A549 (cell line): ENCODE data around the gene DLEU7. TPM values are rescaled to one million over a fixed set of nuclear protein-coding genes. Genes with fewer than 3 reads are reported as not detected.

Source experiments
- ATAC-seq, 2 experiments: fragments of 200-7000 bp in 1 of 2; fragments of >200 bp in 1 of 2; cut with Nextera tagmentation in 1 of 2; cut with Tn5 transposase in 1 of 2; 3 replicates each; pipeline versions ENCODE4 v1.8.0 to v1.9.1; 2018 to 2020; ENCODE audit warnings: mild to moderate bottlenecking in 1 of 2, moderate library complexity in 1 of 2
- CTCF ChIA-PET: fragments of 300-600 bp; sonication (Branson Sonifier 250); formaldehyde crosslinking; extraction: SDS; loops from one replicate; lab custom pipeline; 2021; ENCODE audit warnings: antibody characterized with exemption, inconsistent platforms; lab: Yijun Ruan, JAX
- POLR2A ChIA-PET: fragments of 350-600 bp; formaldehyde crosslinking; extraction: SDS; loops from one replicate; lab custom pipeline; 2021; ENCODE audit warnings: antibody characterized with exemption, inconsistent platforms; lab: Yijun Ruan, JAX
- DNase-seq, 2 experiments: peaks; one replicate each; pipeline versions ENCODE4 v3.0.0 to v3.0.0-alpha.2; 2011 to 2016; ENCODE audit warnings: low read depth in 1 of 2, low spot score in 1 of 2
- FAIRE-seq: peaks from 2 replicates; lab custom pipeline; 2011; peaks lifted over from hg19 to GRCh38; lab: Jason Lieb, UNC
- H3K27ac ChIP-seq, 2 experiments: fragments of >200 bp; sonication (Bioruptor Twin); formaldehyde crosslinking; 3 replicates each; pipeline ENCODE4 v1.5.1; 2016 to 2017
- H3K4me1 ChIP-seq: fragments of >200 bp; sonication (Bioruptor Twin); formaldehyde crosslinking; 3 replicates; pipeline ENCODE4 v1.6.1; 2016
- H3K4me2 ChIP-seq: fragments of >200 bp; sonication (Bioruptor Twin); formaldehyde crosslinking; 3 replicates; pipeline ENCODE4 v1.6.1; 2016
- H3K4me3 ChIP-seq: fragments of >200 bp; sonication (Bioruptor Twin); formaldehyde crosslinking; 3 replicates; pipeline ENCODE4 v1.5.1; 2016
- H3K9me3 ChIP-seq: fragments of >200 bp; sonication (Bioruptor Twin); formaldehyde crosslinking; 3 replicates; pipeline ENCODE4 v1.6.1; 2016
- BHLHE40 ChIP-seq: IDR thresholded peaks from 2 replicates; pipeline ENCODE4 v1.6.1; 2012; ENCODE audit warnings: low read depth, low read length, inconsistent platforms
- CBX2 ChIP-seq: fragments of 200-600 bp; sonication (generic); IDR thresholded peaks from 2 replicates; pipeline ENCODE4 v1.6.1; 2016; ENCODE audit warnings: low read depth, mild to moderate bottlenecking, borderline replicate concordance
- CBX8 ChIP-seq: fragments of 200-600 bp; sonication (generic); IDR thresholded peaks from 2 replicates; pipeline ENCODE4 v1.6.1; 2016
- CHD2 ChIP-seq: fragments of 150-350 bp; IDR thresholded peaks from 2 replicates; pipeline ENCODE4 v1.6.1; 2014; ENCODE audit warnings: low read length; ENCODE audit not compliant: partially characterized antibody
- CHD4 ChIP-seq: fragments of 200-600 bp; sonication (generic); IDR thresholded peaks from 2 replicates; pipeline ENCODE4 v1.6.1; 2016; ENCODE audit warnings: antibody characterized with exemption, mild to moderate bottlenecking, borderline replicate concordance
- EHMT2 ChIP-seq: fragments of 200-600 bp; sonication (generic); IDR thresholded peaks from 2 replicates; pipeline ENCODE4 v1.6.1; 2016; ENCODE audit warnings: antibody characterized with exemption, low read depth, mild to moderate bottlenecking, moderate library complexity
- EP300 ChIP-seq, 2 experiments: fragments of >200 bp; sonication (Bioruptor Twin); formaldehyde crosslinking; IDR thresholded peaks; 2 replicates in 1 of 2; 3 replicates in 1 of 2; pipeline ENCODE4 v1.6.1; 2016 to 2017
- ESRRA ChIP-seq: fragments of 150-350 bp; IDR thresholded peaks from 2 replicates; pipeline ENCODE4 v1.6.1; 2014; ENCODE audit warnings: mild to moderate bottlenecking, low read length, borderline replicate concordance
- FOSB ChIP-seq: fragments of 250-450 bp; sonication (Bioruptor Pico); IDR thresholded peaks from 2 replicates; pipeline ENCODE4 v1.5.0; 2020; ENCODE audit warnings: mild to moderate bottlenecking, moderate library complexity
- FOSL2 ChIP-seq, 2 experiments: fragments of 450-650 bp in 1 of 2; fragments of >200 bp in 1 of 2; sonication (Bioruptor Twin) in 1 of 2; formaldehyde crosslinking; IDR thresholded peaks; 2 replicates each; pipeline versions ENCODE4 v1.5.0 to v1.6.1; 2016 to 2020; ENCODE audit warnings: mild to moderate bottlenecking in 1 of 2, moderate library complexity in 1 of 2
- HOXB5 ChIP-seq: fragments of 250-450 bp; sonication (Bioruptor Pico); IDR thresholded peaks from 2 replicates; pipeline ENCODE4 v1.5.0; 2020; ENCODE audit warnings: mild to moderate bottlenecking, moderate library complexity
- JUNB ChIP-seq: fragments of >200 bp; sonication (Bioruptor Twin); formaldehyde crosslinking; IDR thresholded peaks from 2 replicates; pipeline ENCODE4 v1.6.1; 2016
- MAFK ChIP-seq: fragments of 450-650 bp; IDR thresholded peaks from 2 replicates; pipeline ENCODE4 v1.6.1; 2014; ENCODE audit not compliant: partially characterized antibody
- MAZ ChIP-seq: fragments of 150-350 bp; IDR thresholded peaks from 2 replicates; pipeline ENCODE4 v1.6.1; 2014; ENCODE audit warnings: antibody characterized with exemption, low read depth, low read length, borderline replicate concordance
- NR3C1 ChIP-seq: fragments of >200 bp; sonication (Bioruptor Twin); formaldehyde crosslinking; IDR thresholded peaks from 3 replicates; pipeline ENCODE4 v1.6.1; 2017
- POLR2AphosphoS2 ChIP-seq: conservative IDR thresholded peaks from 2 replicates; pipeline ENCODE4 v1.6.1; 2012; ENCODE audit warnings: low read length, improper control_type of control experiment, inconsistent platforms
- RARB ChIP-seq: fragments of 250-450 bp; sonication (Bioruptor Pico); IDR thresholded peaks from 2 replicates; pipeline ENCODE4 v1.8.0; 2021; ENCODE audit warnings: mild to moderate bottlenecking, moderate library complexity
- RCOR1 ChIP-seq: fragments of 150-350 bp; IDR thresholded peaks from 2 replicates; pipeline ENCODE4 v1.6.1; 2014; ENCODE audit warnings: antibody characterized with exemption, low read length, low read depth
- RFX5 ChIP-seq: fragments of 450-650 bp; IDR thresholded peaks from 2 replicates; pipeline ENCODE4 v1.7.1; 2014; ENCODE audit warnings: antibody characterized with exemption, mild to moderate bottlenecking, moderate library complexity
- SMC3 ChIP-seq: fragments of >200 bp; sonication (Bioruptor Twin); formaldehyde crosslinking; IDR thresholded peaks from 3 replicates; pipeline ENCODE4 v1.6.1; 2018; ENCODE audit warnings: inconsistent platforms
- WGBS: methylation state at CpG from one replicate; pipeline ENCODE4 v1.1.6; 2017; ENCODE audit errors: missing lambda C conversion rate; 5-methylcytosine and 5-hydroxymethylcytosine counted together
- polyA plus RNA-seq, 4 experiments: library from polyadenylated mRNA; depleted of rRNA in 3 of 4; stranded (reverse); fragments of >200 nt; fragmentation: RNase III in 1 of 4; extraction: RNeasy Plus Mini Kit Qiagen cat#74134 plus additional on column Dnase treatment in 1 of 4; gene quantifications; 2 replicates in 3 of 4; 3 replicates in 1 of 4; pipeline ENCODE4 v1.2.3, GENCODE V29; 2011 to 2017
- TF ChIP-seq, protein P1 (sequence below): fragments of 450-650 bp; IDR thresholded peaks from 2 replicates; pipeline ENCODE4 v1.6.1; 2014; ENCODE audit warnings: antibody characterized with exemption
- TF ChIP-seq, protein P2 (sequence below): fragments of >200 bp; sonication (Bioruptor Twin); formaldehyde crosslinking; IDR thresholded peaks from 2 replicates; pipeline ENCODE4 v1.6.1; 2016
- TF ChIP-seq, protein P3 (sequence below): fragments of 250-450 bp; sonication (Bioruptor Pico); IDR thresholded peaks from 2 replicates; pipeline ENCODE4 v1.5.0; 2021; ENCODE audit warnings: mild to moderate bottlenecking, moderate library complexity, borderline replicate concordance
- TF ChIP-seq, protein P4 (sequence below): fragments of >200 bp; sonication (Bioruptor Twin); formaldehyde crosslinking; IDR thresholded peaks from 3 replicates; pipeline ENCODE4 v1.6.1; 2016
- TF ChIP-seq, protein P5 (sequence below): fragments of 250-450 bp; sonication (Bioruptor Pico); IDR thresholded peaks from 2 replicates; pipeline ENCODE4 v1.5.0; 2020; ENCODE audit warnings: low read depth, mild to moderate bottlenecking, moderate library complexity

The DLEU7 gene
- polyA plus RNA-seq, 2 of the 4 experiments (the other 2 are of a cell fraction): not detected

DNA sequence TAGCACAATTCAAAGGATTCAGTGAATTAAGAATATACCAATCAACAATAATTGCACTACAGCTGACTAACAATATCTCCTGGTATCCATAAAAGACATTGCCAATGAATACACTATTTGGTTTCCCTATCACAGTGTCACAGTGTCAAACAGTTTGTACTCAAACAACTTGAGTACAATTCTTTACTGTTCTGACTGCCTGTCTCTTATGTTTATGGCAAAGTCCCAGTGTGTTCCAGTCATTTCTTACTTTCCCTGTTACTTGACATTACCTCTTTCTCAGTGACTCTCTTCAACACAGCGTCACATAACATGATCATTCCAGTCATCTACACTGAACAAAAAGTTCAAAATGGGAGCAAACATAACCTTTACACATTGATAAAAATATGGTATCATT is 44.9 kb upstream of the DLEU7 start:
- WGBS: 40% methylated on average over 1 of the region's 1 CpG
- no peak for DNase-seq
- Histone ChIP-seq H3K9me3 (no peaks in the 10 kb centered on the region), H3K4me2 (no peak overlapping the region), H3K27ac (no peak overlapping the region), H3K4me1 (no peaks in the 10 kb centered on the region), H3K4me3 (no peak overlapping the region)
- ChIA-PET POLR2A (no interaction called here), CTCF (no interaction called here)
- no peak for FAIRE-seq
- TF ChIP-seq CBX2: no peak
- no peak for TF ChIP-seq MAZ
- TF ChIP-seq MAFK: no peak
- no peak for TF ChIP-seq JUNB
- no peak for TF ChIP-seq ESRRA
- no peak for TF ChIP-seq FOSB (CRISPR knock-in tag)
- TF ChIP-seq CHD4: no peak
- TF ChIP-seq HOXB5 (CRISPR knock-in tag): no peak
- no peak for TF ChIP-seq RFX5
- TF ChIP-seq, protein P1, sequence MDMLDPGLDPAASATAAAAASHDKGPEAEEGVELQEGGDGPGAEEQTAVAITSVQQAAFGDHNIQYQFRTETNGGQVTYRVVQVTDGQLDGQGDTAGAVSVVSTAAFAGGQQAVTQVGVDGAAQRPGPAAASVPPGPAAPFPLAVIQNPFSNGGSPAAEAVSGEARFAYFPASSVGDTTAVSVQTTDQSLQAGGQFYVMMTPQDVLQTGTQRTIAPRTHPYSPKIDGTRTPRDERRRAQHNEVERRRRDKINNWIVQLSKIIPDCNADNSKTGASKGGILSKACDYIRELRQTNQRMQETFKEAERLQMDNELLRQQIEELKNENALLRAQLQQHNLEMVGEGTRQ: no peak
- no peak for TF ChIP-seq RARB
- TF ChIP-seq CHD2: no peak
- no peak for TF ChIP-seq POLR2AphosphoS2
- TF ChIP-seq, protein P2, sequence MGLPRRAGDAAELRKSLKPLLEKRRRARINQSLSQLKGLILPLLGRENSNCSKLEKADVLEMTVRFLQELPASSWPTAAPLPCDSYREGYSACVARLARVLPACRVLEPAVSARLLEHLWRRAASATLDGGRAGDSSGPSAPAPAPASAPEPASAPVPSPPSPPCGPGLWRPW: no peak
- TF ChIP-seq FOSL2 (IDR thresholded peaks at IDR 0.05): no peak
- no peak for TF ChIP-seq FOSL2 (CRISPR knock-in tag; IDR thresholded peaks at IDR 0.05)
- TF ChIP-seq EHMT2: no peak
- TF ChIP-seq, protein P3, sequence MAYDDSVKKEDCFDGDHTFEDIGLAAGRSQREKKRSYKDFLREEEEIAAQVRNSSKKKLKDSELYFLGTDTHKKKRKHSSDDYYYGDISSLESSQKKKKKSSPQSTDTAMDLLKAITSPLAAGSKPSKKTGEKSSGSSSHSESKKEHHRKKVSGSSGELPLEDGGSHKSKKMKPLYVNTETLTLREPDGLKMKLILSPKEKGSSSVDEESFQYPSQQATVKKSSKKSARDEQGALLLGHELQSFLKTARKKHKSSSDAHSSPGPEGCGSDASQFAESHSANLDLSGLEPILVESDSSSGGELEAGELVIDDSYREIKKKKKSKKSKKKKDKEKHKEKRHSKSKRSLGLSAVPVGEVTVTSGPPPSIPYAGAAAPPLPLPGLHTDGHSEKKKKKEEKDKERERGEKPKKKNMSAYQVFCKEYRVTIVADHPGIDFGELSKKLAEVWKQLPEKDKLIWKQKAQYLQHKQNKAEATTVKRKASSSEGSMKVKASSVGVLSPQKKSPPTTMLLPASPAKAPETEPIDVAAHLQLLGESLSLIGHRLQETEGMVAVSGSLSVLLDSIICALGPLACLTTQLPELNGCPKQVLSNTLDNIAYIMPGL: no peak
- no peak for ATAC-seq

DNA sequence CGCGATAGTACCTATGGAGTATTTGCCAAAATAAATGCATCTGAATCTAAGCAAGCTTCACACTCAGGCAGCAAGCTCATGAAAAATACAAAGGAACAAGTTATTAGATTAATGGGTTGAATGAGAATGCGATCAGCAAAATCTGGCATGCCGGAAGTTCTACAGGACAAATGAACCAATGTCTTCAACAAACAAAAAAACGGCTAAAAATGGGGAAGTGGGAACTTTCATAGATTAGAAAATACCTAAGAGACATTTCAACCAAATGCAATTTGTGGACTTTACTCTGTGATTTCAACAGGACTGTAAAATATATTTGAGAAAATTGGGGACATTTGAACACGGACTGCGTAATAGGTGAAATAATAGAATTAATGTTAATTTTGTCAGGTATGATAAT is 43.7 kb upstream of the DLEU7 start:
- Histone ChIP-seq H3K4me3 (no peak overlapping the region), H3K4me2 (no peak overlapping the region), H3K27ac (no peak overlapping the region), H3K9me3 (no peaks in the 10 kb centered on the region), H3K4me1 (no peaks in the 10 kb centered on the region)
- CTCF ChIA-PET: no interaction called here
- no peak for FAIRE-seq
- ATAC-seq: no peak
- DNase-seq: no peak
- TF ChIP-seq POLR2AphosphoS2: no peak
- TF ChIP-seq, protein P4, sequence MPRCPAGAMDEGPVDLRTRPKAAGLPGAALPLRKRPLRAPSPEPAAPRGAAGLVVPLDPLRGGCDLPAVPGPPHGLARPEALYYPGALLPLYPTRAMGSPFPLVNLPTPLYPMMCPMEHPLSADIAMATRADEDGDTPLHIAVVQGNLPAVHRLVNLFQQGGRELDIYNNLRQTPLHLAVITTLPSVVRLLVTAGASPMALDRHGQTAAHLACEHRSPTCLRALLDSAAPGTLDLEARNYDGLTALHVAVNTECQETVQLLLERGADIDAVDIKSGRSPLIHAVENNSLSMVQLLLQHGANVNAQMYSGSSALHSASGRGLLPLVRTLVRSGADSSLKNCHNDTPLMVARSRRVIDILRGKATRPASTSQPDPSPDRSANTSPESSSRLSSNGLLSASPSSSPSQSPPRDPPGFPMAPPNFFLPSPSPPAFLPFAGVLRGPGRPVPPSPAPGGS: no peak
- TF ChIP-seq SMC3: no peak
- TF ChIP-seq, protein P5, sequence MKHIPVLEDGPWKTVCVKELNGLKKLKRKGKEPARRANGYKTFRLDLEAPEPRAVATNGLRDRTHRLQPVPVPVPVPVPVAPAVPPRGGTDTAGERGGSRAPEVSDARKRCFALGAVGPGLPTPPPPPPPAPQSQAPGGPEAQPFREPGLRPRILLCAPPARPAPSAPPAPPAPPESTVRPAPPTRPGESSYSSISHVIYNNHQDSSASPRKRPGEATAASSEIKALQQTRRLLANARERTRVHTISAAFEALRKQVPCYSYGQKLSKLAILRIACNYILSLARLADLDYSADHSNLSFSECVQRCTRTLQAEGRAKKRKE: no peak
- no peak for TF ChIP-seq NR3C1
- TF ChIP-seq BHLHE40: no peak
- TF ChIP-seq EP300 (IDR thresholded peaks at IDR 0.05): no peak
- TF ChIP-seq CBX8: no peak
- no peak for TF ChIP-seq RCOR1
- 66% methylated on average over 7 of the region's 7 CpGs for WGBS
- POLR2A ChIA-PET: no interaction called here
